ENCODE results near the gene WDR20.
"Not testable (repeated sequence)": the region's sequence is repeated elsewhere in the genome, so short reads cannot be mapped to it uniquely, and the experiment has no call there.

Gene WDR20

GRCh38 chr14:102222751-102223150, 83.1 kb downstream of the WDR20 start:
- FAIRE-seq = no peak

GRCh38 chr14:102223682-102224081, 84.0 kb downstream of the WDR20 start:
- FAIRE-seq = no peak

GRCh38 chr14:102225386-102225785, 85.7 kb downstream of the WDR20 start:
- FAIRE-seq = no peak

- no peak for FAIRE-seq
These were observed 86.2 kb downstream of the WDR20 start for GRCh38 chr14:102225936-102226335.

- no peak for FAIRE-seq
These were observed 86.8 kb downstream of the WDR20 start for GRCh38 chr14:102226356-102227125.

GRCh38 chr14:102227184-102227964, 87.7 kb downstream of the WDR20 start:
- no peak for FAIRE-seq

- no peak for FAIRE-seq
These were observed 89.5 kb downstream of the WDR20 start for GRCh38 chr14:102229071-102229738.

- FAIRE-seq = no peak
These were observed 90.0 kb downstream of the WDR20 start for GRCh38 chr14:102229739-102230092.

- no peak for FAIRE-seq
These were observed 90.9 kb downstream of the WDR20 start for GRCh38 chr14:102230481-102231210.

- FAIRE-seq = no peak
These were observed 92.0 kb downstream of the WDR20 start for GRCh38 chr14:102231476-102232347.

- FAIRE-seq = no peak
These were observed 92.6 kb downstream of the WDR20 start for GRCh38 chr14:102232348-102232625.

- no peak for FAIRE-seq
These were observed 93.4 kb downstream of the WDR20 start for GRCh38 chr14:102233081-102233480.

- FAIRE-seq = no peak
These were observed 94.9 kb downstream of the WDR20 start for GRCh38 chr14:102234331-102235264.

- peak; percentile 81 for FAIRE-seq
These were observed 95.7 kb downstream of the WDR20 start for GRCh38 chr14:102235275-102235897.

- FAIRE-seq = no peak
These were observed 96.3 kb downstream of the WDR20 start for GRCh38 chr14:102236026-102236425.

- FAIRE-seq = no peak
These were observed 98.4 kb downstream of the WDR20 start for GRCh38 chr14:102238131-102238530.

- FAIRE-seq = no peak
These were observed 99.1 kb downstream of the WDR20 start for GRCh38 chr14:102238766-102239165.

- no peak for FAIRE-seq
These were observed 99.5 kb downstream of the WDR20 start for GRCh38 chr14:102239231-102239630.

GRCh38 chr14:102240481-102240880, 100.8 kb downstream of the WDR20 start:
- FAIRE-seq = not testable (repeated sequence)

- FAIRE-seq = no peak
These were observed 101.5 kb downstream of the WDR20 start for GRCh38 chr14:102241147-102241546.

GRCh38 chr14:102243795-102244194, 104.1 kb downstream of the WDR20 start:
- not testable (repeated sequence) for FAIRE-seq

Measured in G401.6 (cell line).